ENCODE data around the gene MIS18A.

MIS18A gene

DNA sequence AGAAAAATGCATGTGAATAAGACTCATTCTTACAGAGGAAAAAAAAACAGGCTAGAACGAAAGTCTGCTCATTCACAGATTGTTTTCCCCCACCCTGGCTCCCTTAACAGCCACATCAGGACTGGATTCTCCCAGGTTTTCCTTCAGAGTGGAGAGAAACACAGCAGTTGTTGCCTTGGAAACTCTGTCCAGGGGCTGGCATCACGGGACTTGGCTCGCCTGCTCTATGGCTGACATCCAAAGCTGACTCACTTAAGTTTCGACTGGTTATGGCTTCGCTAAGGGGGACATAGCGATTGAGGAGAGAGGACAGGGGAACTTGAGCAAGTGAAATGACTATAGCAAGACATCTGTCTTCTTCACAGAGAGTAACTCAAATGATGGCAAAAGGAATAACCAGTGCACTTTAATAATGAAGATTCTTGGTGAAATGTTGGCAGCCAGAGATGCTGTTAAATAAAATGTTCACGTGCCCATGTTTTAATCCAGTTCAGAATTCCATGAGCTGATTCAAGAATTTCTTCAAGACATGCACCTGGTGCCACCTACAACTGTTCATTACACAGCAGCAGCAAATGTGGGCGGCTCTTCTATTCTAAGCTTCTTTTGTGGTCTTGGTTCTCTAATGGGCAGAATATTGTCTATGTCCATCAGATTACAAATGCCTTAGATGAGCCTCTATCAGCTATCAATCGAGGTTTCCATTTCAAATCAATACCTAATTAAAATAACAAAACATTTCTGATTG is 21.8 kb downstream of the MIS18A start:
- no peak for DNase-seq (ENCODE audit: low read depth in 2 of 3, low spot score in 1 of 3)

DNA sequence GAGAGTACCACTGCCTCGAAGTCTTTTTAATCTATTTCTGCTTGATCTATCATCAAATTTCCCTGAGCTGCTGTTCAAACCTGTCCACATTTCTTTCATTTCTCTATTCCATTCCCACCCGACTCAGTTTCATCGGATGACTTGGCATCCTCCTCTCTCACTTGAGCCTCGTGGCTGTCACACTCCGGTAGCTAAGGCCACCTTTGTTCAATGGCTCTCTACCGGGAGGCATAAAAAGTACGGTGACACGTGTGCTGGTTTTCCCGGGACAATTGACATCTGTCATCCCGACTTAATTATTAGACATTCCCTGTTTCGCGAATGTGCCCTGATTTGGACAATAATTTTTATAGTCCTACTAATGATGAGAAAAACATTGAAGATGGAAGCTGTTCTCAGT is 22.6 kb downstream of the MIS18A start:
- DNase-seq (ENCODE audit: low read depth in 2 of 3, low spot score in 1 of 3), result no peak

DNA sequence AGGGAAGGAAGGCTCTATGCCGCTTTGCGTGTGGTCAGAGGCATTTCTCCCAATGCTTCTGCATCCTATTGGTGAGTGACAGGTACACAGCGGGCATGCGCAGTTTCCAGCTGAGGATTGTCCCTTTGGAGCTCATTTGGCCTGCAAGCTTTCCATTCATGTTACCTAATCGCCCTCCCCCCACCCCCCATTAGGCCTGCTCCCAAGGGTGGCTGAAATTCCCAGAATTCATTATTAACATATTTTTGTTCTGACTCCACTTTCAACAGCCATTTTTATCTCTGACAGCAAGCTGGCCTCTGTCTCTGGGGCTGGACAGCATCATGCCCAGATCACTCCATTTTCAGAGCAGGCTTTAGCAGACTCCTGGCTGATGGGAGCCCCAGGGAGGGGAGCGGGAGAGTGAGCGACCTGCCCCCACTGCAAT is 25.6 kb downstream of the MIS18A start:
- no peak for DNase-seq (ENCODE audit: low read depth in 2 of 3, low spot score in 1 of 3)

DNA sequence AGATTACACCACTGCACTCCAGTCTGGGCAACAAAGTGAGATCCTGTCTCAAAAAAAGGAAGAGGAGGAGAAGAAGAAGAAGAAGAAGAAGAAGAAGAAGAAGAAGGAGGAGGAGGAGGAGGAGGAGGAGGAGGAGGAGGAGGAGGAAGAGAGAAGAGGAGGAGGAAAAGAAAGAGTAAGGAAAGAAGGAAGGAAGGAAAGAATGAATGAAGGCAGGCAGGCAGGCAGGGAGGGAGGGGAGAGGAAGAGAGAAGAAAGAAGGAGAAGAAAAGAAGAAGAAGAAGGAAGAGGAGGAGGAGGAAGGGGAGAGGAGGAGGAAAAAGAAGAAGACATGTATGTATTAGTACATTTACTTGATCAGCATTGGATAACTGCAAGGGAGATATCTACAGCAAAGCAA is 26.7 kb downstream of the MIS18A start:
- no peak for DNase-seq (ENCODE audit: low read depth in 2 of 3, low spot score in 1 of 3)

DNA sequence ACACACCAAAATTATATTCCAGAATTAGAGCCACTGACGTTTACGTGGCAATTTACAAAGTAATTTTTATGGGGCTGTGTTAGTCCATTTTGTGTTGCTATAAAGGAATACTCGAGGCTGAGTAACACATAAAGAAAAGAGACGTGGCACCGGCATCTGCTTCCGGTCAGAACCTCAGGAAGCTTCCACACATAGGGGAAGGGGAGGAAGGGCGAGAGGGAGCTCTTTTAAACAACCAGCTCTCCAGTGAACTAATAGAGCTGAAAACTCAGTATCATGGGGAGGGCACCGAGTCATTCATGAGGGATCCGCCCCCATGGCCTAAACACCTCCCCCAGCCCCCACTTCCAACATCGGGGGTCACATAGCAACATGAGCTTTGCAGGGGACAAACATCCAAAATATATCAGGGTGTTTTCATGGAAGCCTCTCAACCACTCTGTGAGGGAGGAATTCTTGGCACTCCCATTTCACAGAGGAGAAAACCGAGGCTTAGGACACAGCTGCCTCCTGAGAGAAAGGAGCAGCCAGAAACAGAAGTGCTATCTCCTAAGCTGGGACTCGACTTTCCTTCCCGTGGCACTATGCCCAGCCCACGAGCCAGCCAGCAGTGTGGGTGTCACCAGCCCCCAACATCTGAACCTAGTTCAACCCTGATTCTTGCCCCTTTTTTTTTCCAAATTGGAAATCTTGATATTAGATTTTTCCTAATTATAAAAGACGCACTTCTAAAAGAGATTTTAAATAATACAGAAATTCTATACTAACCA is 29.2 kb downstream of the MIS18A start:
- no peak for DNase-seq (ENCODE audit: low read depth in 2 of 3, low spot score in 1 of 3)

DNA sequence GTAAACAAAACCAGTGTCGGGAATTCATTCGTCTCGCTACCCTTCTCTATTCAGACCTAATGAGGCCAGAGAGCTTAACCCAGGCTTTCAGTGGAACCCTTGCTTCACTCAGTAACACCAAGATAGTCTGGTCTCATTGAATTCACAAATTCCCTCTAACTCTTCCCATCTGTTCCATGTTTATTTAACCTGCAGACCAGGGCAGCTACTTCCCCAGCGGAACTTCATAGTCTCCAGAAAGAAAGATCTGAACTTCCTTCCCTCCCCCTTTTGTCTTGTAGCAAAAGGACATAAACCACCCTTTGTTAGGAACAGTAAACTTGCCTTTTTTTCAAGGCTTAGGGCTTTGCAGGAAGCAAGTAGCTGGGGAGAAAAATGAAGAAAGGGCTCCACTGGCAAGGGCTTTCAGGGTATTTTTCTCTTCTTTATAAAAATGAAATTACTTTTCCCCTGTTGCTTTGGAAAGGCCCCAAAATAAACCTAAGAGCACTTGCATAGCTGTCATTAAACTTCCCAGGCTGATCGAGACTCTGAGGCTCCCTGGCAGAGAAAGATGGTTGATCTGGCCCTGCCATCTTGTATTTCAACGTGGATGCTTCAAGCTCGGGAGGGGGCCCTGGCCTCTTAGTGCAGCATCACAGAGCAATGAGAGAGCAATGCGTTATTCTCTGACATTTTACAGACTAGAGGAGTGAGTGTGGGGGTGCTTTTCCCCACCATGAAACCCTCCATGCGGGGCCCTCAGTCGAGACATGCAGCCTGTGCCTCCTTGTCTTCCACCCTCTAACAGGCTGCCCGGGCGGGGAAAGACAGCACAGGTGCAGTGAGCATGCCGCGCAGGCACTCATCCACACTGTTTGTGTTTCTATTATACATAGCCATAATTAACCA is 30.0 kb downstream of the MIS18A start:
- no peak for DNase-seq (ENCODE audit: low read depth in 2 of 3, low spot score in 1 of 3)

GRCh38 chr21:32246571-32247140 is 32.2 kb downstream of the MIS18A start:
- DNase-seq (ENCODE audit: low read depth in 2 of 3, low spot score in 1 of 3), result no peak

DNA sequence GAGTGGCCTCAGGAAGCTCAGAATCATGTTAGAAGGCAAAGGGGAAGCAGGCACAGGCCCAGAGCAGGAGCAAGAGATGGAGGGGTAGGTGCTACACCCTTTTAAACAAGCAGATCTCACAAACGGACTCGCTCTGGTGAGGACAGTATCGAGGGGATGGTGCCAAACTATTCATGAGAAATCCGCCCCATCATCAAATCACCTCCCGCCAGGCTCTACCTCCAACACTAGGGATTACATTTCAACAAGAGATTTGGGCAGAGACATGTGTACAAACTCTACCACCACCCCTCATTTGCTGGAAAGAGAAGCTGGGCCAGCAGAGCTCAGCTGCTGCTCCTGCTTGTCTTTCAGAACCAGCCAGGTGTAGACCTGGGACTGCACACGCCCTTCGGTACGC is 32.9 kb downstream of the MIS18A start:
- no peak for DNase-seq (ENCODE audit: low read depth in 2 of 3, low spot score in 1 of 3)

DNA sequence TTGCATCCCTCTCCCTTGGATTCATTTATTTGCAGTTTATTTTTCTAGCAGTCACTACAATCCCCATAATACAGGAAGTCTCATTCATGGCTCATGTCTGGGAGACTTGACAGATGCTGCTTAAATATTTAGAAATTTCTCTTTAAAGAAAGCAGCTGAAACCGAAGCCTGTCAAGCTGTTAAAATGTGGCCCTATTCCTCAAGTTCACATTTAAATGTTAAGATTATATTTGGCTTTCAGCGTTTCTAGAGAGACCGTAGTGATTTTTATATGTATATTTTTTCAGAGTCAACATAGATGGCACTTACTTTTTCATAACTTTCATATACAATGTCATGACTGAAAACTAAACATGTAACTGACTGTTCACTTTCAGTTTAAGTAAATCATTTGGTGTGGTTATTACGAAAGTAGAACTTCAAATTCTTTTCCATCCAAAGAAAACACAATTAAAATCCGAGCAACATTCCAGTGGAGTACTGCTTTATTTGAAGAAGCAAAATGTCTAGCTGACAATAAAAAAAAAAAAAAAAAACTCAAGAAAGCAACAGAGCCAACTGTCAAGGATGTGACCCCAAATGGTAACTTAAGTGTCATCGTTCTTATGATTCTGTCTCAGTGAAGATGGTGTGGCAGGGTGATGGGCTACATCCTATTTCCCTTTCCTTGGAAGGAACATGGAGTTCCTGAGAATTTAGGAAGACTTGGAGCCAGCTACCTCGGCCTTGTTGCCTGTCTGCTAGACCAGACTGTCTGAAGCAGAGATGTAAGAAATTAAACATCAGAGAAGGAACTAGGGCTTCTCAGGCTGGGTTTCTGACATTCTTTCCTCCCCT is 37.8 kb downstream of the MIS18A start:
- no peak for DNase-seq (ENCODE audit: low read depth in 2 of 3, low spot score in 1 of 3)

- no peak for DNase-seq (ENCODE audit: low read depth in 2 of 3, low spot score in 1 of 3)
Measured at GRCh38 chr21:32239551-32239950, 39.3 kb downstream of the MIS18A start.

GRCh38 chr21:32238063-32238462 is 40.8 kb downstream of the MIS18A start:
- no peak for DNase-seq (ENCODE audit: low read depth in 2 of 3, low spot score in 1 of 3)

DNA sequence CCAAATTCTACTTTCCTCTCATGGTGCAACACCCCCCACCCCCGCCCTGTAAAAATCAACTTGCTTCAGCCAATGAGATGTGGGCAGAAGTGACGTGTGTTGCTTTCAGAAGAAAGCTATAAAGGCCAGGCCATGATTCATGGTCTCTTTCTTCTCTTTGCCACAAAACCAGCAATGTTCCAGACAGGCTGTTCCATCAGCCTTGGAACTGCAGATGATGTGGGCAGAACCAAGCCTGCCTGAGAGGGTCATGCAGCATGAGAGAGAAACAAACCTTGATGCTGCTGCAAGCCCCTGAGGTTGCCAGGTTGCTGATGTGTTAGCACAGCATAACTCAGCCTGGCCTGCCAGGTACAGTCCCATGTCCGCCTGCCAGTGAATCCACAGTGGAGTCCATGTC is 41.8 kb downstream of the MIS18A start:
- no peak for DNase-seq (ENCODE audit: low read depth in 2 of 3, low spot score in 1 of 3)

- no peak for DNase-seq (ENCODE audit: low read depth in 2 of 3, low spot score in 1 of 3)
Measured at GRCh38 chr21:32233722-32234301, 45.0 kb downstream of the MIS18A start.

DNA sequence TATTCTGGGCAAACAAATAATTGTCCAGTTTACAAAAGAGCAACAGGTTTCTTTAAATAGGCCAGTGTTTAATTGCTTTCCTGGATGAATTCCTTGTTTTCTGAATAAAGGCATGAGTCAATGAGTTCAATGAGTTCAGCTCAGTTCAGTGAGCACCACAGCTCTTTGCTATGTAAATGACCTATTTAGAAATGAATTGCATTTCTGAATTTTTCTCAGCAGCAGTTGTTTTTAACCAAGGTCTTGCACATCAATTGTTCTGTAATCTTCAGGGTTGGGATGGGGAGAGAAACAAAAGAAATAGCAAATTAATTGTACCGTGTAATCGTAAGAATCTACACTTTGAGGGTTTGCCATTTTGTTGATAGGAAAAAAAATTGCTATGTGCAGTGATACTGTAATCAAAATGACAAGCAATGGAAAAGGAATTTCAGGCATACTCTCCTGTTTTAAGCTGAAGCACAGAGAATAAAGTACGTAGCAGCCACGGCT is 45.7 kb downstream of the MIS18A start:
- DNase-seq (ENCODE audit: low read depth in 2 of 3, low spot score in 1 of 3), result no peak

DNA sequence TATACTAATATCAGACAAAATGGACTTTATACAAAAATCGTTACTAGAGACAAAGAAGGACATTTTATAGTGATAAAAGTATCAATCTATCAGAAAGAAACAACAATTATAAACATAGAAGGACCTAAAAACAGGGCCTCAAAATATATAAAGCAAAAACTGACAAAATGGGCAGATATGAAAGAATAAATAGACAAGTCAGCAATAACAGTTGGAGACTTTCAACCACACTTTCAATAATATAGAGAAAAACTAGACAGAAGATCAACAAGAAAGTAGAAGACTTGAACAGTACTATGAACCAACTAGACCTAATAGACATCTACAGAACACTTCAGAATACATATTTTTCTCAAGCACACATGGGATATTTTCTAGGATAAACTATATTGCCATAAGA is 52.4 kb downstream of the MIS18A start:
- DNase-seq (ENCODE audit: low read depth in 2 of 3, low spot score in 1 of 3), result no peak
